Heart right ventricle (tissue), 16 donors: ENCODE results near the gene JPT1. TPM values are rescaled to one million over a fixed set of nuclear protein-coding genes. Genes with fewer than 3 reads are reported as not detected.

Experiments
- ATAC-seq, 8 donors: fragments of 200-7000 bp; cut with Tn5 transposase; one replicate each; pipeline ENCODE4 v1.9.1; 2020; ENCODE audit warnings: mild to moderate bottlenecking in 8 of 8, moderate library complexity in 8 of 8, moderate number of reproducible peaks in 1 of 8
- DNase-seq, 2 donors: peaks; one replicate each; pipeline ENCODE4 v3.0.0-alpha.2; 2020
- H3K27ac ChIP-seq, 10 donors: fragments of 200-600 bp; sonication (generic) in 2 of 10; one replicate each; pipeline versions ENCODE4 v1.5.0 to v1.8.0; 2020 to 2022; ENCODE audit warnings: mild to moderate bottlenecking in 3 of 10
- H3K27me3 ChIP-seq, 7 donors: fragments of 200-600 bp; one replicate each; pipeline ENCODE4 v1.8.0; 2021 to 2022; ENCODE audit warnings: mild to moderate bottlenecking in 2 of 7
- H3K36me3 ChIP-seq, 9 donors: fragments of 200-600 bp; sonication (generic) in 1 of 9; one replicate each; pipeline versions ENCODE4 v1.5.0 to v1.8.0; 2020 to 2022; ENCODE audit warnings: mild to moderate bottlenecking in 2 of 9
- H3K4me1 ChIP-seq, 9 donors: fragments of 200-600 bp; sonication (generic) in 1 of 9; one replicate each; pipeline versions ENCODE4 v1.5.0 to v1.8.0; 2020 to 2022; ENCODE audit warnings: mild to moderate bottlenecking in 4 of 9
- H3K4me3 ChIP-seq, 10 donors: fragments of 200-600 bp; sonication (generic) in 2 of 10; one replicate each; pipeline versions ENCODE4 v1.5.0 to v1.8.0; 2020 to 2022; ENCODE audit warnings: mild to moderate bottlenecking in 7 of 10, moderate library complexity in 2 of 10
- H3K9me3 ChIP-seq, 11 donors: fragments of 200-600 bp in 10 of 11; sonication (generic) in 2 of 11; one replicate each; pipeline versions ENCODE4 v1.5.0 to v1.8.0; 2013 to 2022; ENCODE audit warnings: mild to moderate bottlenecking in 2 of 11, control low read depth in 1 of 11, moderate library complexity in 1 of 11
- CTCF ChIP-seq, 9 donors: fragments of 200-600 bp; sonication (generic) in 2 of 9; IDR thresholded peaks; one replicate each; pipeline versions ENCODE4 v1.5.0 to v1.8.0; 2021 to 2022; ENCODE audit warnings: antibody characterized with exemption in 9 of 9, mild to moderate bottlenecking in 5 of 9, moderate library complexity in 1 of 9
- WGBS, 2 donors: extraction: QIAGEN DNeasy Blood & Tissue Kit; methylation state at CpG; one replicate each; pipeline ENCODE4 v1.1.7; 2013; ENCODE audit warnings: inconsistent platforms in 1 of 2; 5-methylcytosine and 5-hydroxymethylcytosine counted together
- intact Hi-C, 10 donors: fragments of 100-400 bp; cut with DNase I; formaldehyde crosslinking; loops; one replicate each; pipeline versions ENCODE4 v1.11.1 to v1.14.2; 2022
- polyA plus RNA-seq, 2 donors: library from polyadenylated mRNA; stranded (reverse); fragments of 200-250 nt; gene quantifications; one replicate each; pipeline ENCODE4 v1.2.3, GENCODE V29; 2013
- total RNA-seq, 10 donors: library from RNA; stranded (reverse); fragmentation: NEBNext Ultra II Directional in 3 of 10; extraction: Animal tissue kit (Norgen Biotek cat#: 25700) in 3 of 10; gene quantifications; one replicate each; pipeline versions ENCODE4 v1.2.1 to v1.2.4, GENCODE V29; 2021 to 2023
- donor health status: Arrhythmogenic right ventricular cardiomyopathy.
- donor health status: ischemic (EF 13 %, LVEDD 7.1; RV severe dilation, severe dysfunction).
- donor health status: healthy with polysubstance abuse.
- donor health status: DM: no; HTN: yes; CAD: no.
- donor health status: DM: no; HTN: no; CAD: no.
- donor health status: ischemic (EF 25% LVEDD 6.9; RV normal size, moderate dysfunction).
- donor health status: ischemic (EF 25% LVEDD 5.7; RV mildly dilated, moderate dysfunction).
- donor health status: healthy.
- donor health status: DM: yes; HTN: yes; CAD: no.
- donor health status: Ischemic cardiomyopathy.
- donor health status: ischemic (EF 35%, LVEDD 5.7; RV mildly dilated, moderate dysfunction).
- donor health status: nonischemic (EF 11% LVEDD 7.7; RV severe dilation, severe dysfunction).
- donor health status: DM: yes; HTN: yes; CAD: no.
- donor health status: PGD.
- donor health status: ischemic (EF 29% LVEDD 5.4; RV normal size, mild dysfunction).
- donor health status: nonischemic (EF 23%, LVEDD 6.1; RV moderate dilation, normal function).

JPT1 gene
- total and polyA plus RNA-seq, 12 donors, result 6.7 to 61.6 (median 14.7) TPM

- 88 to 96% methylated on average over 8 of the region's 8 CpGs for WGBS, 2 donors
- TF ChIP-seq CTCF (IDR thresholded peaks at IDR 0.05), result no peak
- intact Hi-C loops, result no loop called here
- Histone ChIP-seq H3K27ac (no peak overlapping the region), H3K36me3 (peaks cover 0 to 23% (median 0%) of the 10 kb centered on the region in 9 donors), H3K9me3 (no peaks in the 10 kb centered on the region), H3K4me3 (no peak overlapping the region), H3K27me3 (no peaks in the 10 kb centered on the region), H3K4me1 (peaks cover 0 to 39% (median 21%) of the 10 kb centered on the region in 9 donors)
- ATAC-seq (no peak), DNase-seq (no peak)
Observed at GRCh38 chr17:75126954-75127353, 27.4 kb downstream of the JPT1 start.

GRCh38 chr17:75125984-75126383 lies 28.3 kb downstream of the JPT1 start:
- 44 to 52% methylated on average over 3 of the region's 3 CpGs for WGBS, 2 donors
- Histone ChIP-seq H3K4me3 (no peak overlapping the region), H3K27me3 (no peaks in the 10 kb centered on the region), H3K4me1 (peaks cover 0 to 34% (median 16%) of the 10 kb centered on the region in 9 donors), H3K36me3 (peaks cover 0 to 32% (median 0%) of the 10 kb centered on the region in 9 donors), H3K9me3 (no peaks in the 10 kb centered on the region), H3K27ac (peak overlapping the region in 2 of 10 donors; percentile 10 to 72)
- ATAC-seq (no peak), DNase-seq (no peak)
- TF ChIP-seq CTCF (IDR thresholded peaks at IDR 0.05), result no peak
- intact Hi-C loops, result no loop called here

- no peak for TF ChIP-seq CTCF (IDR thresholded peaks at IDR 0.05)
- no peaks in the 10 kb centered on the region for H3K9me3 ChIP-seq
- intact Hi-C loops, result no loop called here
Observed at GRCh38 chr17:75124819-75125162, 29.5 kb downstream of the JPT1 start.

GRCh38 chr17:75124041-75124818 lies 30.1 kb downstream of the JPT1 start:
- H3K36me3 ChIP-seq, result peaks cover 0 to 33% (median 0%) of the 10 kb centered on the region in 9 donors
- no peaks in the 10 kb centered on the region for H3K9me3 ChIP-seq
- no peaks in the 10 kb centered on the region for H3K27me3 ChIP-seq
- DNase-seq (peak; percentile 40 to 50), ATAC-seq (peak; percentile 55 to 86 (median 72))
- H3K4me1 ChIP-seq, result peaks cover 0 to 28% (median 10%) of the 10 kb centered on the region in 9 donors
- peak overlapping the region in 8 of 10 donors; percentile 7 to 72 (median 42) for H3K27ac ChIP-seq
- 66 to 68% methylated on average over 19 of the region's 19 CpGs for WGBS, 2 donors
- intact Hi-C loops, result no loop called here
- TF ChIP-seq CTCF (IDR thresholded peaks at IDR 0.05), result no peak
- no peak overlapping the region for H3K4me3 ChIP-seq

More at GRCh38 chr17:75124819-75125162, 29.5 kb downstream of the JPT1 start:
- peak overlapping the region in 6 of 10 donors; percentile 7 to 72 (median 30) for H3K27ac ChIP-seq
- H3K4me1 ChIP-seq, result peaks cover 0 to 26% (median 10%) of the 10 kb centered on the region in 9 donors
- no peak overlapping the region for H3K4me3 ChIP-seq
- DNase-seq (no peak), ATAC-seq (peak in 2 of 8 donors; percentile 7 to 20)
- WGBS, 2 donors, result 92 to 93% methylated on average over 4 of the region's 4 CpGs
- peaks cover 0 to 35% (median 0%) of the 10 kb centered on the region in 9 donors for H3K36me3 ChIP-seq
- no peaks in the 10 kb centered on the region for H3K27me3 ChIP-seq
